GM12801 (cell line): ENCODE data around the gene ZNF10.

Experiments used
- TF ChIP-seq, protein P1 (sequence below): IDR thresholded peaks from one replicate; pipeline ENCODE4 v1.5.1; 2011; ENCODE audit warnings: control low read depth; ENCODE audit not compliant: insufficient read length; ENCODE audit errors: extremely low read depth

The ZNF10 gene

DNA sequence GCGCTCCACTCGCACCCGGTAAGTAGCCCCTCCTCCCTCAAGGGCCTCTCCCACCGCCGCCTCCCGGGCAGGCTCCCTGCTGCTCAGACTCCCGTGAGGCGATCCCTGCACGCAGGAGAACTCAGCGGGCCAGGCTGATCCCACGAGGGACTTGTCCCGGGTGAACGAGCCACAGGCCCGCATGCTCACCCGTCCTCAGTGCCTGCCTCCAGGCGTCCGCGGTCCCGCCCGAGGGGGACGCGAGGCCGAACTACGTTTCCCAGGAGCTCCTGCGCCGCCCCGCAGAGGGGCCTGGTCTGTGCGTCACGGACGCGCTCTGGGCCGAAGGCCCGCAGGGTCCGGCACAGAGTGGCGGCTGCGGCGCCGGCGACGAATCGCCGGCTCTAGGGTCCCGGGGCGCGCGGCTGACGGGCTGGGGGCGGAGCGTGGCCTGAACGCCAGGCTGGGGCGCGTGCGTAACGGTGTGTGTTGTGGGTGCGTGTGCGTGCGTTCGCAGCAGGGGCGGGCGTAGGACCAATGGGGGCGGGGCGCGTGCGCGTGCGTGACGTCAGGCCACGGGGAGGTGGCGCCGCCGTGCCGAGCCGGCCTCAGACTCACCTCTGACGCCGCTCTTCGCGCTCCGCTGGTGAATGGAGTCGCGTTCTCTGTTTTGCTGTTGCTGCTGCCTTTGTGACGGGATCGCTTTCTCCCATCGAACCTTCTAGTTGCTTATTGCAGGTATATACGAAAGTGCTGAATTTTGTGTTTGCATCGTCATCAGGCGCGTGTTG, at the start of gene ZNF10, which contains the start of gene ZNF891:
Gene ZNF10, plus strand, starts transcription at position 590 of the 770 bp plus-strand sequence. CDS start 13,866 bp downstream, outside the sequence.
Gene ZNF891, minus strand, starts transcription at position 237 of the 770 bp plus-strand sequence. CDS start 8,356 bp downstream, outside the sequence.
- TF ChIP-seq, protein P1, sequence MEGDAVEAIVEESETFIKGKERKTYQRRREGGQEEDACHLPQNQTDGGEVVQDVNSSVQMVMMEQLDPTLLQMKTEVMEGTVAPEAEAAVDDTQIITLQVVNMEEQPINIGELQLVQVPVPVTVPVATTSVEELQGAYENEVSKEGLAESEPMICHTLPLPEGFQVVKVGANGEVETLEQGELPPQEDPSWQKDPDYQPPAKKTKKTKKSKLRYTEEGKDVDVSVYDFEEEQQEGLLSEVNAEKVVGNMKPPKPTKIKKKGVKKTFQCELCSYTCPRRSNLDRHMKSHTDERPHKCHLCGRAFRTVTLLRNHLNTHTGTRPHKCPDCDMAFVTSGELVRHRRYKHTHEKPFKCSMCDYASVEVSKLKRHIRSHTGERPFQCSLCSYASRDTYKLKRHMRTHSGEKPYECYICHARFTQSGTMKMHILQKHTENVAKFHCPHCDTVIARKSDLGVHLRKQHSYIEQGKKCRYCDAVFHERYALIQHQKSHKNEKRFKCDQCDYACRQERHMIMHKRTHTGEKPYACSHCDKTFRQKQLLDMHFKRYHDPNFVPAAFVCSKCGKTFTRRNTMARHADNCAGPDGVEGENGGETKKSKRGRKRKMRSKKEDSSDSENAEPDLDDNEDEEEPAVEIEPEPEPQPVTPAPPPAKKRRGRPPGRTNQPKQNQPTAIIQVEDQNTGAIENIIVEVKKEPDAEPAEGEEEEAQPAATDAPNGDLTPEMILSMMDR = no peak

DNA sequence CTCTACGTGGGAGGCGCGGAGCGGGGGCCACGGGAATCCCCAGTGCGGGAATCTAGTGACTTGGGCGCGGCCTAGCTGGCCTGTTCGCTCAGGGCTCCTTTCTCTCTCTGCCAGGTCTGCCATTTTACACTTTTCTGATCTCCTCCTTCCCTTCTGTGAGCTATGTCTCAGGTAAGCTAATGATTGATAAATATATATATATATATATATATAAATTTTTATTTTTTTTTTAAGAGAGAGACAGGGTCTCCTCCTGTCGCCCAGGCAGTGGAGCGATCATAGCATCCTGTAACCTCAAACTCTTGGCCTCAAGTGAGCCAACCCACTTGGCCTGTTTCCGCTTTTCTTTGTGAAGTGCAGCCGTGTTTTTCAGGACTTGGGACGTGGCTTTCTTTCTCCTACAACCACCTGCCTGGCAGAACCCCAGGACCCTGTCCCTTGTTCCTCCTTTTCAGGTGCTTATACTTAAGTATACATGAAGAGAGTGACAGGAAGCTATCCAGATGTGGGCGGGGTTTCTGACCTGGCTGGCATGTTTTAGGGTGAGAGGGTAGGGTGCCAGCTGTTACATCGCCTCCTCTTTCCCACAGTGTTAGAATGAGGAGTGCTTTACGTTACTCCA, 49.2 kb upstream of the ZNF10 start:
- TF ChIP-seq, protein P1 = no peak

DNA sequence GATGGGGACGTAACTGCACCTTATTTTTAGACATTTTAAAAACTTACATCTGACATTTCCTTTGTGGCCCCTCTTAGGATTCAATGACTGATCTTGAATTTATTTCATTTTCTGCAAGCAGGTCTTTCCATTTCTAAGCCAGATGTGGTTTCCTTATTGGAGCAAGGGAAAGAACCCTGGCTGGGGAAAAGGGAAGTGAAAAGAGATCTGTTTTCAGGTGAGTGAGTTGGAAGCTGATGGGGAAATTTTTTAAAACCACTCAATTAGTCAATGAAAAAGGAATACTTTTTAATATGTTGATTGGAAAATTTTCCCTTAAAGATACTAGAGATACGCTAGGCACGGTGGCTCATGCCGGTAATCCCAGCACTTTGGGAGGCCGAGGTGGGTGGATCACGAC, 47.1 kb upstream of the ZNF10 start:
- TF ChIP-seq, protein P1 = no peak

DNA sequence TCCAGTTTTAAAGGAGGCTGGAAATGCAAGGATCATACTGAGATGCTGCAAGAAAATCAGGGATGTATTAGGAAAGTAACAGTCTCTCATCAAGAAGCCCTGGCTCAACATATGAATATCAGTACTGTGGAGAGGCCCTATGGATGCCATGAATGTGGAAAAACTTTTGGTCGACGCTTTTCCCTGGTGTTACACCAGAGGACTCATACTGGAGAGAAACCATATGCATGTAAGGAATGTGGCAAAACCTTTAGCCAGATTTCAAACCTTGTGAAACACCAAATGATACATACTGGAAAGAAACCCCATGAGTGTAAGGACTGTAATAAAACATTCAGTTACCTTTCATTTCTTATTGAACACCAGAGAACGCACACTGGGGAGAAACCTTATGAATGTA, 24.8 kb upstream of the ZNF10 start:
- TF ChIP-seq, protein P1 = no peak

DNA sequence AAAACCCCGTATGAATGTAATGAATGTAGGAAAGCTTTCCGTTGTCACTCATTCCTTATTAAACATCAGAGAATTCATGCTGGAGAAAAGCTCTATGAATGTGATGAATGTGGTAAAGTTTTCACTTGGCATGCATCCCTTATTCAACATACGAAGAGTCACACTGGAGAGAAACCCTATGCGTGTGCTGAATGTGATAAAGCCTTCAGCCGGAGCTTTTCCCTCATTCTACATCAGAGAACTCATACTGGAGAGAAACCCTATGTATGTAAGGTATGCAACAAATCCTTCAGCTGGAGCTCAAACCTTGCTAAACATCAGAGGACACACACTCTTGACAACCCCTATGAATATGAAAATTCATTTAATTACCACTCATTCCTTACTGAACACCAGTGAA, 24.2 kb upstream of the ZNF10 start:
- TF ChIP-seq, protein P1 = no peak

- TF ChIP-seq, protein P1 = no peak
Measured at GRCh38 chr12:133107121-133107520, 23.3 kb upstream of the ZNF10 start.

DNA sequence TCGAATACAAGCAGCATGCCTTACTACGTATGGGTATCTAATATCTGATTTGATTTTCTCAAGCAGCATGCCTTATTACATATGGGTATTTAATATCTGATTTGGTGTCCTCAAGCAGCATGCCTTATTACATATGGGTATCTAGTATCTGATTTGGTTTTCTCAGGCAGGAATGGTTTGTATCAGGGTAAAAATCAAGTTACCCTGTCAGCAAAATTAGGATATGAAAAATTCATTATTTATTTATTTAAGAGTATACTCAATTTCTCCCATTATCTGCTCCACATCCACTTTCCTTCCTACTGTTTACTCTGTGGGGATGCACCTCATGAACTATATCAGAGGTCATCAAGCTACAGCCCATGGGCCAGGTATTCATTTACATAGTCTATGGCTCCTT, 22.3 kb upstream of the ZNF10 start:
- TF ChIP-seq, protein P1 = no peak
